Colonic mucosa (tissue), 4 donors: Measurements from ENCODE around the gene PKN1. TPM values are rescaled to one million over a fixed set of nuclear protein-coding genes. Genes with fewer than 3 reads are reported as not detected.

Source experiments
- DNase-seq: peaks from one replicate; pipeline ENCODE4 v3.0.0-alpha.2; 2020
- H3K27ac ChIP-seq: fragments of 200-600 bp; one replicate; pipeline ENCODE4 v1.8.0; 2021
- H3K27me3 ChIP-seq: fragments of 200-600 bp; one replicate; pipeline ENCODE4 v1.8.0; 2021
- H3K36me3 ChIP-seq: fragments of 200-600 bp; one replicate; pipeline ENCODE4 v1.8.0; 2021
- H3K4me1 ChIP-seq: fragments of 200-600 bp; one replicate; pipeline ENCODE4 v1.8.0; 2021; ENCODE audit warnings: mild to moderate bottlenecking
- H3K4me3 ChIP-seq: fragments of 200-600 bp; one replicate; pipeline ENCODE4 v1.8.0; 2021
- H3K9ac ChIP-seq, 2 donors: one replicate each; pipeline ENCODE4 v1.7.0; 2013; ENCODE audit warnings: control low read depth in 2 of 2, low read depth in 2 of 2, low read length in 2 of 2
- H3K9me3 ChIP-seq: fragments of 200-600 bp; one replicate; pipeline ENCODE4 v1.8.0; 2021
- CTCF ChIP-seq: fragments of 200-600 bp; IDR thresholded peaks from one replicate; pipeline ENCODE4 v1.8.0; 2022; ENCODE audit warnings: antibody characterized with exemption, mild to moderate bottlenecking
- intact Hi-C: fragments of 100-400 bp; cut with DNase I; formaldehyde crosslinking; loops from one replicate; pipeline ENCODE4 v1.14.1; 2022
- total RNA-seq, 2 donors: library from RNA; stranded (reverse); fragmentation: NEBNext Ultra II Directional in 1 of 2; extraction: Animal tissue kit (Norgen Biotek cat#: 25700) in 1 of 2; gene quantifications; one replicate each; pipeline ENCODE4 v1.2.1, GENCODE V29; 2021
- donor health status: healthy.
- donor health status: DM: no; HTN: no; CAD: no.
- donor health status: DM: no; HTN: no; CAD: no.

PKN1 gene
- total RNA-seq, 2 donors from 2014 or later = 35.9 to 37.5 TPM

GRCh38 chr19:14494910-14495671 lies 62.0 kb downstream of the PKN1 start:
- peak overlapping the region; percentile 65 for H3K4me3 ChIP-seq
- intact Hi-C loops = no loop called here
- H3K9ac ChIP-seq = peak overlapping the region; percentile 57 to 97
- H3K4me1 ChIP-seq = peaks cover 20% of the 10 kb centered on the region
- DNase-seq = peak; percentile 70
- H3K27me3 ChIP-seq = no peaks in the 10 kb centered on the region
- TF ChIP-seq CTCF = no peak
- peak overlapping the region; percentile 95 for H3K27ac ChIP-seq
- H3K9me3 ChIP-seq = no peaks in the 10 kb centered on the region
- no peaks in the 10 kb centered on the region for H3K36me3 ChIP-seq

GRCh38 chr19:14495672-14496028 lies 62.5 kb downstream of the PKN1 start:
- peak; percentile 59 for DNase-seq
- intact Hi-C loops = no loop called here
- Histone ChIP-seq H3K4me3 (peak overlapping the region; percentile 65), H3K27ac (peak overlapping the region; percentile 95), H3K36me3 (no peaks in the 10 kb centered on the region), H3K9ac (peak overlapping the region; percentile 57 to 97), H3K9me3 (no peaks in the 10 kb centered on the region), H3K27me3 (no peaks in the 10 kb centered on the region), H3K4me1 (peaks cover 20% of the 10 kb centered on the region)
- no peak for TF ChIP-seq CTCF

- Histone ChIP-seq H3K27me3 (no peaks in the 10 kb centered on the region), H3K9me3 (no peaks in the 10 kb centered on the region), H3K9ac (peak within 1 kb of the TSS; percentile 57 to 97), H3K27ac (peak within 1 kb of the TSS; percentile 95), H3K4me3 (peak within 1 kb of the TSS; percentile 65), H3K4me1 (peaks cover 20% of the 10 kb centered on the region), H3K36me3 (no peaks in the 10 kb centered on the region)
- DNase-seq = peak; percentile 97
- intact Hi-C loops = no loop called here
- no peak for TF ChIP-seq CTCF
These were observed 63.1 kb downstream of the PKN1 start, which contains the start of gene GIPC1 for GRCh38 chr19:14496029-14496833. Gene GIPC1 (minus strand): TSS chr19:14496127. CDS start chr19:14482976, 13,151 bp downstream.

GRCh38 chr19:14496834-14497227 lies 63.7 kb downstream of the PKN1 start:
- Histone ChIP-seq H3K9me3 (no peaks in the 10 kb centered on the region), H3K9ac (peak overlapping the region; percentile 8 to 69), H3K27ac (peak overlapping the region; percentile 95), H3K4me1 (peaks cover 20% of the 10 kb centered on the region), H3K4me3 (no peak overlapping the region), H3K27me3 (no peaks in the 10 kb centered on the region), H3K36me3 (no peaks in the 10 kb centered on the region)
- TF ChIP-seq CTCF = no peak
- no peak for DNase-seq
- intact Hi-C loops = no loop called here

GRCh38 chr19:14497228-14497921 lies 64.3 kb downstream of the PKN1 start:
- intact Hi-C loops = no loop called here
- H3K27me3 ChIP-seq = no peaks in the 10 kb centered on the region
- peak overlapping the region; percentile 95 for H3K27ac ChIP-seq
- H3K36me3 ChIP-seq = no peaks in the 10 kb centered on the region
- TF ChIP-seq CTCF = no peak
- H3K9ac ChIP-seq = peak overlapping the region; percentile 45 to 69
- peak; percentile 83 for DNase-seq
- H3K9me3 ChIP-seq = no peaks in the 10 kb centered on the region
- peaks cover 15% of the 10 kb centered on the region for H3K4me1 ChIP-seq
- H3K4me3 ChIP-seq = no peak overlapping the region
